ENCODE measurements around the gene PFKFB3.
"Not testable (repeated sequence)": the region's sequence is repeated elsewhere in the genome, so short reads cannot be mapped to it uniquely, and the experiment has no call there.

The PFKFB3 gene

DNA sequence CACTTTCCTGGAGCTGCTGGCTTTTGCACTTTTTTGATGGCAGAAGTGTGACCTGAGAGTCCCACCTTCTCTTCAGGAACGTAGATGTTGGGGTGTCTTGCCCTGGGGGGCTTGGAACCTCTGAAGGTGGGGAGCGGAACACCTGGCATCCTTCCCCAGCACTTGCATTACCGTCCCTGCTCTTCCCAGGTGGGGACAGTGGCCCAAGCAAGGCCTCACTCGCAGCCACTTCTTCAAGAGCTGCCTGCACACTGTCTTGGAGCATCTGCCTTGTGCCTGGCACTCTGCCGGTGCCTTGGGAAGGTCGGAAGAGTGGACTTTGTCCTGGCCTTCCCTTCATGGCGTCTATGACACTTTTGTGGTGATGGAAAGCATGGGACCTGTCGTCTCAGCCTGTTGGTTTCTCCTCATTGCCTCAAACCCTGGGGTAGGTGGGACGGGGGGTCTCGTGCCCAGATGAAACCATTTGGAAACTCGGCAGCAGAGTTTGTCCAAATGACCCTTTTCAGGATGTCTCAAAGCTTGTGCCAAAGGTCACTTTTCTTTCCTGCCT is 31.1 kb downstream of the PFKFB3 start:
- no peak overlapping the region for H3K27ac ChIP-seq (ENCODE audit: low read length)
- no CpG with 5 or more reads among the region's 11 CpGs for WGBS (ENCODE audit: insufficient coverage, insufficient read length)
- H3K36me3 ChIP-seq (ENCODE audit: control insufficient read depth, insufficient read depth, low read length): peaks cover 19% of the 10 kb centered on the region

DNA sequence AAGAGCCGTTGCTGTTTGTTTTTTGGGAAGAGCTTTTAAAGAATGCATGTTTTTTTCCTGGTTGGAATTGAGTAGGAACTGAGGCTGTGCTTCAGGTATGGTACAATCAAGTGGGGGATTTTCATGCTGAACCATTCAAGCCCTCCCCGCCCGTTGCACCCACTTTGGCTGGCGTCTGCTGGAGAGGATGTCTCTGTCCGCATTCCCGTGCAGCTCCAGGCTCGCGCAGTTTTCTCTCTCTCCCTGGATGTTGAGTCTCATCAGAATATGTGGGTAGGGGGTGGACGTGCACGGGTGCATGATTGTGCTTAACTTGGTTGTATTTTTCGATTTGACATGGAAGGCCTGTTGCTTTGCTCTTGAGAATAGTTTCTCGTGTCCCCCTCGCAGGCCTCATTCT is 31.6 kb downstream of the PFKFB3 start:
- no CpG with 5 or more reads among the region's 13 CpGs for WGBS (ENCODE audit: insufficient coverage, insufficient read length)
- no peak for DNase-seq (ENCODE audit: low read depth, low spot score)
- no peaks in the 10 kb centered on the region; the same call in 1 of the 2 replicates for H3K4me1 ChIP-seq (ENCODE audit: control insufficient read depth, insufficient read depth, low read length)
- peaks cover 17% of the 10 kb centered on the region for H3K36me3 ChIP-seq (ENCODE audit: control insufficient read depth, insufficient read depth, low read length)
- no peaks in the 10 kb centered on the region for H3K9me3 ChIP-seq (ENCODE audit: control insufficient read depth, insufficient read depth, low read length)
- no peaks in the 10 kb centered on the region for H3K27me3 ChIP-seq (ENCODE audit: control insufficient read depth, insufficient read depth, low read length)
- H3K4me3 ChIP-seq (ENCODE audit: low read length): no peak overlapping the region
- no peak overlapping the region for H3K27ac ChIP-seq (ENCODE audit: low read length)

More for the DNA sequence above, 31.1 kb downstream of the PFKFB3 start:
- Histone ChIP-seq H3K9me3 (ENCODE audit: control insufficient read depth, insufficient read depth, low read length) (no peaks in the 10 kb centered on the region), H3K4me3 (ENCODE audit: low read length) (no peak overlapping the region), H3K4me1 (ENCODE audit: control insufficient read depth, insufficient read depth, low read length) (no peaks in the 10 kb centered on the region; the same call in 1 of the 2 replicates), H3K27me3 (ENCODE audit: control insufficient read depth, insufficient read depth, low read length) (no peaks in the 10 kb centered on the region)
- DNase-seq (ENCODE audit: low read depth, low spot score): no peak

- Histone ChIP-seq H3K4me3 (ENCODE audit: low read length) (no peak overlapping the region), H3K27ac (ENCODE audit: low read length) (no peak overlapping the region)
Measured at GRCh38 chr10:6236349-6237198, 33.8 kb downstream of the PFKFB3 start.

GRCh38 chr10:6237199-6237530 is 34.4 kb downstream of the PFKFB3 start:
- H3K27ac ChIP-seq (ENCODE audit: low read length): no peak overlapping the region
- peaks cover 15% of the 10 kb centered on the region for H3K36me3 ChIP-seq (ENCODE audit: control insufficient read depth, insufficient read depth, low read length)
- no peaks in the 10 kb centered on the region for H3K27me3 ChIP-seq (ENCODE audit: control insufficient read depth, insufficient read depth, low read length)
- no peak for DNase-seq (ENCODE audit: low read depth, low spot score)
- no peaks in the 10 kb centered on the region; the same call in 1 of the 2 replicates for H3K4me1 ChIP-seq (ENCODE audit: control insufficient read depth, insufficient read depth, low read length)
- no peaks in the 10 kb centered on the region for H3K9me3 ChIP-seq (ENCODE audit: control insufficient read depth, insufficient read depth, low read length)
- H3K4me3 ChIP-seq (ENCODE audit: low read length): no peak overlapping the region
- WGBS (ENCODE audit: insufficient coverage, insufficient read length): no CpG with 5 or more reads among the region's 9 CpGs

More at GRCh38 chr10:6236349-6237198, 33.8 kb downstream of the PFKFB3 start:
- H3K9me3 ChIP-seq (ENCODE audit: control insufficient read depth, insufficient read depth, low read length): no peaks in the 10 kb centered on the region
- H3K36me3 ChIP-seq (ENCODE audit: control insufficient read depth, insufficient read depth, low read length): peaks cover 15% of the 10 kb centered on the region
- no CpG with 5 or more reads among the region's 38 CpGs for WGBS (ENCODE audit: insufficient coverage, insufficient read length)
- no peaks in the 10 kb centered on the region; the same call in 1 of the 2 replicates for H3K4me1 ChIP-seq (ENCODE audit: control insufficient read depth, insufficient read depth, low read length)
- no peaks in the 10 kb centered on the region for H3K27me3 ChIP-seq (ENCODE audit: control insufficient read depth, insufficient read depth, low read length)
- no peak for DNase-seq (ENCODE audit: low read depth, low spot score)

DNA sequence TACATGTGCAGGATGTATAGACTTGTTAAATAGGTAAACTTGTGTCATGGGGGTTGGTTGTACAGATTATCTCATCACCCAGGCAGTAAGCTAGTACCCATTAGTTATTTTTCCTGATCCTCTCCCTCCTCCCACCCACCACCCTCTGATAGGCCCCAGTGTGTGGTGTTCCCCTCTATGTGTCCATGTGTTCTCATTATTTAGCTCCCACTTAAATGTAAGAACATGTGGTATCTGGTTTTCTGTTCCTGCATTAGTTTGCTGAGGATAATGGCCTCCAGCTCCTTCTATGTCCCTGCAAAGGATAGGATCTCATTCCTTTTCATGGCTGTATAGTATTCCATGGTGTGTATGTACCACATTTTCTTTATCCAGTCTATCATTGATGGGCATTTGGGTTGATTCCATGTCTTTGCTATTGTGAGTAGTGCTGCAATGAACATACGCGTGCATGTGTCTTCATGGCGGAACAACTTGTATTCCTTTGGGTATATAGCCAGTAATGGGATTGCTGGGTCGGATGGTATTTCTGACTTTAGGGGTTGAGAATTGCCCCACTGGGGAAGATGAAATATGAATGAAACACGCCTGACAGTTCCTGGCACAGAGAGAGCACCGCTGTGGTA is 36.0 kb downstream of the PFKFB3 start:
- DNase-seq (ENCODE audit: low read depth, low spot score); H3K4me3 ChIP-seq (ENCODE audit: low read length); H3K9me3 ChIP-seq (ENCODE audit: control insufficient read depth, insufficient read depth, low read length); H3K36me3 ChIP-seq (ENCODE audit: control insufficient read depth, insufficient read depth, low read length); H3K27ac ChIP-seq (ENCODE audit: low read length); H3K27me3 ChIP-seq (ENCODE audit: control insufficient read depth, insufficient read depth, low read length); H3K4me1 ChIP-seq (ENCODE audit: control insufficient read depth, insufficient read depth, low read length): not testable (repeated sequence)
- no CpG with 5 or more reads among the region's 6 CpGs for WGBS (ENCODE audit: insufficient coverage, insufficient read length)

DNA sequence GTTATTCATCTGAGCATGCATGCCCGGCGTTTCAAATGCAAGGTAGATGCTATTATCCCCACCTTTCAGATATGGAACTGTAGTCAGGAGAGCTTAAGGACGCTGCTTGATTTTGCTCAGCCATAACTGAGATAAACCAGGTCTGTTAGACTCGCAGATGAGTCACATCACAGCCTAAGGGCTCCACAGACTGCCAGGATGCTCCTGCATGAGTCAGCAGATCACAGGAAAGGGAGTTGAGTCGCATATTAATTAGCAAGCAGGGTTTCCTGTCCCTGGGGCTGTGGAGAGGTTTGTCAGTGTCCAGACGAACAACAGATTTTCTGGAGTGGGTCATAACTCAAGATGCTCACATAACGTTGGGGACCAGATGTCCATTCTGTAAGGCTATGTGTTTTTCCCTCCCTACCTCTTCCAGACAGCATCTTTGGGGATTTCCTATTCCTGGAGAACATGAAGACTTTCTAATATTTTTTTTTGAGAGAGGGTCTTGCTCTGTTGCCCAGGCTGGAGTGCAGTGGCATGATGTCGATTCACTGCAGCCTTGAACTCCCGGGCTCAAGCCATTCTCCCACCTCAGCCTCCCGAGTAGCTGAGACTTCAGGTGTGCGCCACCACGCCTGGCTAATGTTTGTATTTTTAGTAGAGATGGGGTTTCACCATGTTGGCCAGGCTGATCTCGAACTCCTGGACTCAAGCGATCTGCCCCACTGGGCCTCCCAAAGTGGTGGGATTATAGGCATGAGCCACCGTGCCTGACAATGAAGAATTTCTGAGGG is 36.7 kb downstream of the PFKFB3 start:
- no peaks in the 10 kb centered on the region for H3K27me3 ChIP-seq (ENCODE audit: control insufficient read depth, insufficient read depth, low read length)
- 0 out of 2 replicates have a peak, but pooled peaks cover under 1% of the 10 kb centered on the region for H3K36me3 ChIP-seq (ENCODE audit: control insufficient read depth, insufficient read depth, low read length)
- no peak overlapping the region for H3K4me3 ChIP-seq (ENCODE audit: low read length)
- DNase-seq (ENCODE audit: low read depth, low spot score): no peak
- H3K4me1 ChIP-seq (ENCODE audit: control insufficient read depth, insufficient read depth, low read length): no peaks in the 10 kb centered on the region
- H3K9me3 ChIP-seq (ENCODE audit: control insufficient read depth, insufficient read depth, low read length): no peaks in the 10 kb centered on the region
- WGBS (ENCODE audit: insufficient coverage, insufficient read length): no CpG with 5 or more reads among the region's 15 CpGs
- H3K27ac ChIP-seq (ENCODE audit: low read length): no peak overlapping the region

GRCh38 chr10:6240254-6240653 is 37.5 kb downstream of the PFKFB3 start:
- Histone ChIP-seq H3K4me1 (ENCODE audit: control insufficient read depth, insufficient read depth, low read length) (no peaks in the 10 kb centered on the region), H3K36me3 (ENCODE audit: control insufficient read depth, insufficient read depth, low read length) (no peaks in the 10 kb centered on the region), H3K27me3 (ENCODE audit: control insufficient read depth, insufficient read depth, low read length) (no peaks in the 10 kb centered on the region), H3K9me3 (ENCODE audit: control insufficient read depth, insufficient read depth, low read length) (no peaks in the 10 kb centered on the region), H3K27ac (ENCODE audit: low read length) (no peak overlapping the region), H3K4me3 (ENCODE audit: low read length) (no peak overlapping the region)
- DNase-seq (ENCODE audit: low read depth, low spot score): no peak
- no CpG with 5 or more reads among the region's 16 CpGs for WGBS (ENCODE audit: insufficient coverage, insufficient read length)

- no peaks in the 10 kb centered on the region for H3K27me3 ChIP-seq (ENCODE audit: control insufficient read depth, insufficient read depth, low read length)
- DNase-seq (ENCODE audit: low read depth, low spot score): no peak
- WGBS (ENCODE audit: insufficient coverage, insufficient read length): no CpG with 5 or more reads among the region's 6 CpGs
- H3K4me1 ChIP-seq (ENCODE audit: control insufficient read depth, insufficient read depth, low read length): no peaks in the 10 kb centered on the region
- no peaks in the 10 kb centered on the region for H3K9me3 ChIP-seq (ENCODE audit: control insufficient read depth, insufficient read depth, low read length)
- H3K4me3 ChIP-seq (ENCODE audit: low read length): no peak overlapping the region
- no peak overlapping the region for H3K27ac ChIP-seq (ENCODE audit: low read length)
- H3K36me3 ChIP-seq (ENCODE audit: control insufficient read depth, insufficient read depth, low read length): no peaks in the 10 kb centered on the region
Measured at GRCh38 chr10:6242089-6242488, 39.4 kb downstream of the PFKFB3 start.

DNA sequence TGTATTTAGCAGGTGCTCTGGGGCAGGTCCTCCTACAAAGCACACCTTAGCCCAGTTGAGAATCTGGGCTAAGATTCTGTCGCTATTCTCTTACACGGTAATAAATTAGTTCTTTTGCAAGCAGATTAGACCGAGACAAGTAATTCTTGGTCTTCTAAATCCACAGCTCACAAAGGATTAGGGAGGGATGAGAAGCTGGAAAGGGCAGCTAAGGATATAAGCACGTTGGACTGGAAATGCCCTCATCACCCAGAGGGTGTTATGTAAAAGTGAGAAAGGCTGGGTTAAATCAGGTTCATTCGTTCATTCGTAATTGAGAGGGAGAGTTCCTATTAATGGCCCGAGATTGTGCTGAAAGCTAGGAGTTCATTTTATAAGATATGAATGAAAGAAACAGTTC is 41.8 kb downstream of the PFKFB3 start:
- no CpG with 5 or more reads among the region's 7 CpGs for WGBS (ENCODE audit: insufficient coverage, insufficient read length)
- H3K9me3 ChIP-seq (ENCODE audit: control insufficient read depth, insufficient read depth, low read length): no peaks in the 10 kb centered on the region
- DNase-seq (ENCODE audit: low read depth, low spot score): no peak
- no peaks in the 10 kb centered on the region for H3K27me3 ChIP-seq (ENCODE audit: control insufficient read depth, insufficient read depth, low read length)
- no peak overlapping the region for H3K4me3 ChIP-seq (ENCODE audit: low read length)
- H3K36me3 ChIP-seq (ENCODE audit: control insufficient read depth, insufficient read depth, low read length): no peaks in the 10 kb centered on the region
- H3K27ac ChIP-seq (ENCODE audit: low read length): no peak overlapping the region
- no peaks in the 10 kb centered on the region for H3K4me1 ChIP-seq (ENCODE audit: control insufficient read depth, insufficient read depth, low read length)

DNA sequence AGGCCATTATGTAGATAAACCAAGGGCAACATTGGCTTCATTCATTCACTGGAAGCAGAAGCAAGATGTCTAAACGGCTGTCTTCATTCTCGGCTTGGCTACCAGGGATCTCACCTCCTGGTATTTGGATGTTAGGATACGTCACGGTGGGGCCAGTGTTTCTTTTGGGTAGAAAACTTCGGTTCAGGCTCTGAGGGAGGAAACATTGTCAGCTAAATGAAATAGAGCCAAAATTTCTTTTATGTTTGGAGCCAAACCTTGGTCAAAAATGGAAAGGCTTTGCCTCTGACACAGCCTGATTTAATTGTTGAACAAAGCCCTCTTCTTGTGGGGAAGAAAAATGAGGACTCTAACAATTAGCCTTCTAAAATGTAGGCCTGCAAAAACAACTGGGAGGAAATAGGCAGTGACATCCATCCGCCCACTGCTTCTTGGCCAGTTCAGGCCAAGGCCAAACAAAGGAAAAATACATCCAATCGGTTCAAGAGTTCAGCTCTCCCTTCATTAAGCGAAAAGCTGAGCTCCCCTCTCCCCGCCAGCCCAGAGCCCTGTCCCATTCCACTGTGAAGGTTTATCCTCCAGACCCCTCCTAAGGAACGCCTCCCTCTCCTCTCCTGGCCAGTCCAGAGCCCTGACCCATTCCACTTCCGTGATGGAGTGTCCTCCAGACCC is 44.4 kb downstream of the PFKFB3 start:
- Histone ChIP-seq H3K9me3 (ENCODE audit: control insufficient read depth, insufficient read depth, low read length) (no peaks in the 10 kb centered on the region), H3K4me1 (ENCODE audit: control insufficient read depth, insufficient read depth, low read length) (no peaks in the 10 kb centered on the region), H3K27me3 (ENCODE audit: control insufficient read depth, insufficient read depth, low read length) (no peaks in the 10 kb centered on the region), H3K27ac (ENCODE audit: low read length) (no peak overlapping the region), H3K36me3 (ENCODE audit: control insufficient read depth, insufficient read depth, low read length) (no peaks in the 10 kb centered on the region), H3K4me3 (ENCODE audit: low read length) (no peak overlapping the region)
- no CpG with 5 or more reads among the region's 11 CpGs for WGBS (ENCODE audit: insufficient coverage, insufficient read length)
- no peak for DNase-seq (ENCODE audit: low read depth, low spot score)
